Astrocyte (in vitro differentiated cells and primary cell): Measurements from ENCODE around the gene CDK2. TPM values are rescaled to one million over a fixed set of nuclear protein-coding genes. Genes with fewer than 3 reads are reported as not detected.

Experiments
- DNase-seq: peaks from one replicate; pipeline ENCODE4 v3.0.0-alpha.2; 2010; ENCODE audit warnings: low read depth
- FAIRE-seq: peaks from 2 replicates; lab custom pipeline; 2011; peaks lifted over from hg19 to GRCh38; lab: Jason Lieb, UNC
- H2AFZ ChIP-seq: 2 replicates; pipeline ENCODE4 v1.6.0; 2012; ENCODE audit warnings: low read depth, low read length, inconsistent platforms
- H3K27ac ChIP-seq: 2 replicates; pipeline ENCODE4 v1.5.1; 2011; ENCODE audit warnings: low read depth, low read length, inconsistent platforms
- H3K27me3 ChIP-seq: 2 replicates; pipeline ENCODE4 v1.6.0; 2011; ENCODE audit warnings: low read length, inconsistent platforms; ENCODE audit not compliant: insufficient read depth
- H3K36me3 ChIP-seq: 2 replicates; pipeline ENCODE4 v1.5.1; 2011; ENCODE audit warnings: low read length, inconsistent platforms; ENCODE audit not compliant: insufficient read depth
- H3K4me1 ChIP-seq: 2 replicates; pipeline ENCODE4 v1.5.1; 2011; ENCODE audit warnings: low read length, inconsistent platforms; ENCODE audit not compliant: insufficient read depth
- H3K4me2 ChIP-seq: 2 replicates; pipeline ENCODE4 v1.6.0; 2012; ENCODE audit warnings: low read length, inconsistent platforms
- H3K4me3 ChIP-seq: 2 replicates; pipeline ENCODE4 v1.5.1; 2011; ENCODE audit warnings: low read depth, mild to moderate bottlenecking, low read length, inconsistent platforms; ENCODE audit not compliant: insufficient read depth
- H3K79me2 ChIP-seq: 2 replicates; pipeline ENCODE4 v1.6.0; 2012; ENCODE audit warnings: mild to moderate bottlenecking, low read length, inconsistent platforms; ENCODE audit not compliant: insufficient read depth
- H3K9ac ChIP-seq: 2 replicates; pipeline ENCODE4 v1.6.0; 2012; ENCODE audit warnings: mild to moderate bottlenecking, low read length, inconsistent platforms
- H3K9me3 ChIP-seq: 2 replicates; pipeline ENCODE4 v1.5.1; 2012; ENCODE audit warnings: low read depth, mild to moderate bottlenecking, low read length, inconsistent platforms; ENCODE audit not compliant: insufficient read depth
- H4K20me1 ChIP-seq: 2 replicates; pipeline ENCODE4 v1.6.0; 2012; ENCODE audit warnings: low read length, inconsistent platforms; ENCODE audit not compliant: insufficient read depth
- H3K27ac Mint-ChIP-seq: one replicate; pipeline ENCODE4 v1.8.0; 2021; ENCODE audit warnings: mild to moderate bottlenecking, mixed read lengths; ENCODE audit not compliant: unreplicated experiment
- H3K27me3 Mint-ChIP-seq: one replicate; pipeline ENCODE4 v1.8.0; 2021; ENCODE audit warnings: low read depth, mixed read lengths; ENCODE audit not compliant: unreplicated experiment
- H3K36me3 Mint-ChIP-seq: one replicate; pipeline ENCODE4 v1.8.0; 2021; ENCODE audit warnings: low read depth, mixed read lengths; ENCODE audit not compliant: unreplicated experiment
- H3K4me1 Mint-ChIP-seq: one replicate; pipeline ENCODE4 v1.8.0; 2021; ENCODE audit warnings: low read depth, mixed read lengths; ENCODE audit not compliant: unreplicated experiment
- H3K4me3 Mint-ChIP-seq: one replicate; pipeline ENCODE4 v1.8.0; 2021; ENCODE audit warnings: mild to moderate bottlenecking, moderate library complexity, mixed read lengths; ENCODE audit not compliant: unreplicated experiment
- H3K9me3 Mint-ChIP-seq: one replicate; pipeline ENCODE4 v1.8.0; 2021; ENCODE audit warnings: mild to moderate bottlenecking, mixed read lengths; ENCODE audit not compliant: unreplicated experiment
- EZH2 ChIP-seq: IDR thresholded peaks from 2 replicates; pipeline ENCODE4 v1.6.1; 2012; ENCODE audit warnings: mild to moderate bottlenecking, low read length, inconsistent platforms; ENCODE audit not compliant: insufficient read depth
- total RNA-seq: library from RNA; stranded (reverse); gene quantifications from 2 replicates; pipeline ENCODE4 v1.2.1, GENCODE V29; 2021
- TF ChIP-seq, protein P1 (sequence below): IDR thresholded peaks from 2 replicates; pipeline ENCODE4 v1.5.1; 2011; ENCODE audit warnings: low read depth, mild to moderate bottlenecking, inconsistent platforms, low read length, moderate library complexity; ENCODE audit not compliant: insufficient read depth

The CDK2 gene
- total RNA-seq, 1 donor from 2014 or later = 44.3 TPM

DNA sequence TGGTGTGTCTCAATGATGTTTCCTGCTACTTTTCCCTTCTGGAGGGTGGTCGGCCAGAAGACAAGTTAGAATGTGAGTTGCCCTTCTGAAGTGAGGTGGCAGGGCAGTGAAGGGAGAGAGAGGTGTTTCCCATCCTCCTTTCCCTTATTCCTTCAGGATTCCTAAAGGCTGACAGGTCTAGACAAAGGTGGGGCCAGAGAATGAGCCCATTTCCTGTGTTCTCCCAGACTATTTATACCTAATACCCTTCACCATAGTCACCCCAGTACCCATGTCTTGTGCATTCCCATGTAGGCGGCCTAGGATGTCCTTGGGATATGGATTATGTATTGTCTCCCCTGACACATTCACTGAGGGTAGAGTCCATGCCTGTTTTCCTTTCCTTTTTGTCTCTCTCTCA lies 28.6 kb upstream of the CDK2 start:
- Histone ChIP-seq H3K79me2 (peaks cover 4% of the 10 kb centered on the region), H3K27me3 (no peaks in the 10 kb centered on the region), H3K36me3 (peaks cover 9% of the 10 kb centered on the region), H3K4me1 (peaks cover 24% of the 10 kb centered on the region), H3K9me3 (no peaks in the 10 kb centered on the region), H3K9ac (no peak overlapping the region), H2AFZ (no peak overlapping the region), H3K27ac (no peak overlapping the region), H3K4me3 (no peak overlapping the region), H4K20me1 (no peaks in the 10 kb centered on the region), H3K4me2 (peak overlapping the region; percentile 17)
- DNase-seq (no peak), FAIRE-seq (no peak)
- Mint-ChIP-seq H3K4me1 (peaks cover 37% of the 10 kb centered on the region), H3K9me3 (no peaks in the 10 kb centered on the region), H3K27me3 (no peaks in the 10 kb centered on the region), H3K36me3 (peaks cover 41% of the 10 kb centered on the region), H3K4me3 (peak overlapping the region; percentile 21), H3K27ac (peak overlapping the region; percentile 66)
- TF ChIP-seq EZH2 = no peak
- TF ChIP-seq, protein P1, sequence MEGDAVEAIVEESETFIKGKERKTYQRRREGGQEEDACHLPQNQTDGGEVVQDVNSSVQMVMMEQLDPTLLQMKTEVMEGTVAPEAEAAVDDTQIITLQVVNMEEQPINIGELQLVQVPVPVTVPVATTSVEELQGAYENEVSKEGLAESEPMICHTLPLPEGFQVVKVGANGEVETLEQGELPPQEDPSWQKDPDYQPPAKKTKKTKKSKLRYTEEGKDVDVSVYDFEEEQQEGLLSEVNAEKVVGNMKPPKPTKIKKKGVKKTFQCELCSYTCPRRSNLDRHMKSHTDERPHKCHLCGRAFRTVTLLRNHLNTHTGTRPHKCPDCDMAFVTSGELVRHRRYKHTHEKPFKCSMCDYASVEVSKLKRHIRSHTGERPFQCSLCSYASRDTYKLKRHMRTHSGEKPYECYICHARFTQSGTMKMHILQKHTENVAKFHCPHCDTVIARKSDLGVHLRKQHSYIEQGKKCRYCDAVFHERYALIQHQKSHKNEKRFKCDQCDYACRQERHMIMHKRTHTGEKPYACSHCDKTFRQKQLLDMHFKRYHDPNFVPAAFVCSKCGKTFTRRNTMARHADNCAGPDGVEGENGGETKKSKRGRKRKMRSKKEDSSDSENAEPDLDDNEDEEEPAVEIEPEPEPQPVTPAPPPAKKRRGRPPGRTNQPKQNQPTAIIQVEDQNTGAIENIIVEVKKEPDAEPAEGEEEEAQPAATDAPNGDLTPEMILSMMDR = no peak

DNA sequence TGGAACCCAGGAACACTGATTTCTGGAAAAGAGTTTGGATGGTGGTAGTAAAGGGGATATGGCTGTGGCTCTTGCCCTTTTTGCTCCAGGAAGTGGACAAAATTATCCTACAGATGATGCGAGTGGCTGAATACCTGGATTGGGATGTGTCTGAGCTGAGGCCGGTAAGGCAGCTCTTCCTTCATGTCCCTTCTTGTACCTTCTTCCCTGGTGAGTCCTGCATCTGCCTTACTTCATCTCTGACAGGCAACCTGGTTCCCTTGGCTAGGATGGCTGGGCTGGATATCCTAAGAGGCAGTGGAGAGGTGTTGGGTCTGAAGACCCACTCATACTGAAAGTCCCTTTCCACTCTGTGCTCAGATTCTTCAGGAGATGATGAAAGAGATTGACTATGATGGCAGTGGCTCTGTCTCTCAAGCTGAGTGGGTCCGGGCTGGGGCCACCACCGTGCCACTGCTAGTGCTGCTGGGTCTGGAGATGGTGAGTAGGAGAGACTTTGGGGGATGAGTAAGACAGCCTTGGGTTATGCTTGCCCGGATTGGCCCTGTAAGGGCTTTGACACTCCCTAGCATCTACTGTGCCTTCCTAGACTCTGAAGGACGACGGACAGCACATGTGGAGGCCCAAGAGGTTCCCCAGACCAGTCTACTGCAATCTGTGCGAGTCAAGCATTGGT lies 27.7 kb upstream of the CDK2 start:
- FAIRE-seq (no peak), DNase-seq (no peak)
- peaks cover 18% of the 10 kb centered on the region for H3K4me1 ChIP-seq
- Mint-ChIP-seq H3K27ac (peak overlapping the region; percentile 62), H3K4me1 (peaks cover 32% of the 10 kb centered on the region), H3K27me3 (no peaks in the 10 kb centered on the region), H3K36me3 (peaks cover 41% of the 10 kb centered on the region), H3K4me3 (peak overlapping the region; percentile 16), H3K9me3 (no peaks in the 10 kb centered on the region)
- H3K79me2 ChIP-seq = peaks cover 4% of the 10 kb centered on the region
- H3K4me2 ChIP-seq = no peak overlapping the region
- no peak overlapping the region for H2AFZ ChIP-seq
- H3K4me3 ChIP-seq = no peak overlapping the region
- no peaks in the 10 kb centered on the region for H3K27me3 ChIP-seq
- TF ChIP-seq EZH2 = no peak
- TF ChIP-seq, protein P1 = no peak
- H3K27ac ChIP-seq = no peak overlapping the region
- H4K20me1 ChIP-seq = no peaks in the 10 kb centered on the region
- H3K9me3 ChIP-seq = no peaks in the 10 kb centered on the region
- H3K36me3 ChIP-seq = peaks cover 10% of the 10 kb centered on the region
- H3K9ac ChIP-seq = no peak overlapping the region

DNA sequence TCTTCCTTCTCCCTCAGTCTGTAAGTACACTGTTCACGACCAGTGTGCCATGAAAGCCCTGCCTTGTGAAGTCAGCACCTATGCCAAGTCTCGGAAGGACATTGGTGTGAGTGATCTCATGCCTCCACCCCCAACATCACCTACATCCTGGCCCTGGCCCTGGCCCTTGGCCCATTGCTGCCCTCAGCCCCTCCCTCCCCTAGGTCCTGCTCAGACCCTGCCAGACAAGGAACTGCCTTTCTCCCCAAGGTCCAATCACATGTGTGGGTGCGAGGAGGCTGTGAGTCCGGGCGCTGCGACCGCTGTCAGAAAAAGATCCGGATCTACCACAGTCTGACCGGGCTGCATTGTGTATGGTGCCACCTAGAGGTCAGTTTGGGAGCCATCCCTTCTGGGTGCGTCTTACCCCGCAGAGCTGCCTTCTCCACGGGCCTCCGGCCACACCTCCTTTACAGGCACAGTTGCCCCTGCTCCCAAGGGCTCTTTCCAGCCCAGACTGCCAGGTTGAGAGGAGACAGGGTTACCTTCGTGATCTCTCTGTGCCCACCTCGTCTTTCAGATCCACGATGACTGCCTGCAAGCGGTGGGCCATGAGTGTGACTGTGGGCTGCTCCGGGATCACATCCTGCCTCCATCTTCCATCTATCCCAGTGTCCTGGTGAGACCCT lies 26.4 kb upstream of the CDK2 start:
- Histone ChIP-seq H3K4me1 (peaks cover 18% of the 10 kb centered on the region), H3K4me2 (peak overlapping the region; percentile 59), H3K4me3 (no peak overlapping the region), H3K27me3 (no peaks in the 10 kb centered on the region), H3K9me3 (no peaks in the 10 kb centered on the region), H4K20me1 (no peaks in the 10 kb centered on the region), H2AFZ (peak overlapping the region; percentile 67), H3K36me3 (peaks cover 10% of the 10 kb centered on the region), H3K79me2 (no peaks in the 10 kb centered on the region), H3K9ac (peak overlapping the region; percentile 42), H3K27ac (no peak overlapping the region)
- H3K9me3 Mint-ChIP-seq = no peaks in the 10 kb centered on the region
- peak overlapping the region; percentile 48 for H3K4me3 Mint-ChIP-seq
- peak overlapping the region; percentile 29 for H3K27ac Mint-ChIP-seq
- peaks cover 41% of the 10 kb centered on the region for H3K36me3 Mint-ChIP-seq
- no peak for FAIRE-seq
- peak; percentile 56 for DNase-seq
- H3K4me1 Mint-ChIP-seq = peaks cover 27% of the 10 kb centered on the region
- no peaks in the 10 kb centered on the region for H3K27me3 Mint-ChIP-seq
- TF ChIP-seq EZH2 = no peak
- TF ChIP-seq, protein P1 = peak; percentile 86
